Endothelial cell (in vitro differentiated cells): ENCODE data around the gene NOTCH1. TPM values are rescaled to one million over a fixed set of nuclear protein-coding genes. Genes with fewer than 3 reads are reported as not detected.

Experiments used
- DNase-seq: peaks from one replicate; pipeline ENCODE4 v3.0.0; 2021; ENCODE audit warnings: low spot score
- H3K27ac Mint-ChIP-seq: one replicate; pipeline ENCODE4 v1.8.0; 2021; ENCODE audit warnings: mixed read lengths, inconsistent platforms; ENCODE audit not compliant: unreplicated experiment
- H3K27me3 Mint-ChIP-seq: one replicate; pipeline ENCODE4 v1.8.0; 2021; ENCODE audit warnings: mild to moderate bottlenecking, moderate library complexity, mixed read lengths, inconsistent platforms; ENCODE audit not compliant: unreplicated experiment
- H3K36me3 Mint-ChIP-seq: one replicate; pipeline ENCODE4 v1.8.0; 2021; ENCODE audit warnings: mild to moderate bottlenecking, low read depth, mixed read lengths, inconsistent platforms; ENCODE audit not compliant: unreplicated experiment
- H3K4me1 Mint-ChIP-seq: one replicate; pipeline ENCODE4 v1.8.0; 2021; ENCODE audit warnings: mild to moderate bottlenecking, mixed read lengths, inconsistent platforms; ENCODE audit not compliant: unreplicated experiment
- H3K4me3 Mint-ChIP-seq: one replicate; pipeline ENCODE4 v1.8.0; 2021; ENCODE audit warnings: mild to moderate bottlenecking, mixed read lengths, inconsistent platforms; ENCODE audit not compliant: unreplicated experiment
- H3K9me3 Mint-ChIP-seq: one replicate; pipeline ENCODE4 v1.8.0; 2021; ENCODE audit warnings: mixed read lengths, inconsistent platforms; ENCODE audit not compliant: unreplicated experiment
- long read RNA-seq: library from polyadenylated mRNA; unstranded; transcript quantifications from one replicate; pipeline ENCODE4 v2.0.0, GENCODE V29; 2020; ENCODE audit not compliant: unreplicated experiment
- total RNA-seq: library from RNA; stranded (reverse); fragmentation: NEBNext Ultra II Directional; extraction: Animal tissue kit (Norgen Biotek cat#: 25700); gene quantifications from one replicate; pipeline ENCODE4 v1.2.1, GENCODE V29; 2021; ENCODE audit not compliant: unreplicated experiment
- TF ChIP-seq, protein P1 (sequence below): fragments of 200-600 bp; sonication (generic); IDR thresholded peaks from one replicate; pipeline ENCODE4 v1.5.0; 2021; ENCODE audit warnings: antibody characterized with exemption; ENCODE audit not compliant: unreplicated experiment

The NOTCH1 gene
- 312 TPM for total RNA-seq
- long read RNA-seq, partial matches to known transcripts = 1 of 13 reads
- long read RNA-seq, other reads (novel, unspliced or antisense) = 12 of 13 reads

DNA sequence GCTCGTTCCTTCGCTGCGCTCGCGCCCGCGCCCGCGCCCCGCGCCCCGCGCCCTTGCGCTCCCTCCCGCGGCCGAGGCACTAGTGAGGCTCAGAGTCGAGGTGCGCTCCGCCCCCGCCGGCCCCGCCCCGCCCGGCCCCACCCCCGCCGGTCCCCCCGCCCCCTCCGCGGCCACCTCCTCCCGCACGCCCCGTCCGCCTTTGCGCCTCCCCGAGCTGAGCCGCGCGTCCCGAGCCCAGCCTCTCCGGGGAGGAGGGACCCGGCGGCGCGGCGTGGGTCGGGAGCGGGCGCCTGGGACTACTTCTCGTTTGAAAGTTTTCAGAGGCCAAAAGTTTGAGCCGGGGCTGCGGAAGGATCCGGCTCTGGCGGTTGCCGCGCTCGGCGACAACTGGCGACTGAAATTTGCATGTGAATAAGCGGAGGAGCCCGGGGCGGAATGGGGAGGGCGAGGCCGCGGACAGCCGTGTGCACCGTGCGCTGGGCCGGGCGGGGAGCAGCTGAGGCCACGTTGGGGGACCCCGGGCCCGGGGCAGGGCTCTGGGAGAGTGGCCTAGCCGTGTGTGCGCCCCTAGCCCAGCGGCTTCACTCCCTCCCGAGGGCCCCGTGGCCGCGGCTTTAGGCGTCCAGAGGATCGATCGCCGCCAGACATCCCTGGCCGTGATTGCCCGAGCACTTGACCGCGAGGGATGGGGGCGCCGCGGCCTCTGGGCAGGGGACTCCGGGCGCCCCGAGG, at the start of gene NOTCH1:
TSS of gene NOTCH1 (minus strand) at position 84 of the 732 bp plus-strand sequence. CDS start 262 bp downstream, outside the sequence.
- Mint-ChIP-seq H3K4me3 (peak within 1 kb of the TSS; percentile 96), H3K9me3 (no peaks in the 10 kb centered on the region), H3K27me3 (peaks cover 7% of the 10 kb centered on the region), H3K4me1 (peaks cover 38% of the 10 kb centered on the region), H3K27ac (peak within 1 kb of the TSS; percentile 64), H3K36me3 (peaks cover 13% of the 10 kb centered on the region)
- peak; percentile 94 for DNase-seq
- TF ChIP-seq, protein P1, sequence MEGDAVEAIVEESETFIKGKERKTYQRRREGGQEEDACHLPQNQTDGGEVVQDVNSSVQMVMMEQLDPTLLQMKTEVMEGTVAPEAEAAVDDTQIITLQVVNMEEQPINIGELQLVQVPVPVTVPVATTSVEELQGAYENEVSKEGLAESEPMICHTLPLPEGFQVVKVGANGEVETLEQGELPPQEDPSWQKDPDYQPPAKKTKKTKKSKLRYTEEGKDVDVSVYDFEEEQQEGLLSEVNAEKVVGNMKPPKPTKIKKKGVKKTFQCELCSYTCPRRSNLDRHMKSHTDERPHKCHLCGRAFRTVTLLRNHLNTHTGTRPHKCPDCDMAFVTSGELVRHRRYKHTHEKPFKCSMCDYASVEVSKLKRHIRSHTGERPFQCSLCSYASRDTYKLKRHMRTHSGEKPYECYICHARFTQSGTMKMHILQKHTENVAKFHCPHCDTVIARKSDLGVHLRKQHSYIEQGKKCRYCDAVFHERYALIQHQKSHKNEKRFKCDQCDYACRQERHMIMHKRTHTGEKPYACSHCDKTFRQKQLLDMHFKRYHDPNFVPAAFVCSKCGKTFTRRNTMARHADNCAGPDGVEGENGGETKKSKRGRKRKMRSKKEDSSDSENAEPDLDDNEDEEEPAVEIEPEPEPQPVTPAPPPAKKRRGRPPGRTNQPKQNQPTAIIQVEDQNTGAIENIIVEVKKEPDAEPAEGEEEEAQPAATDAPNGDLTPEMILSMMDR = no peak

DNA sequence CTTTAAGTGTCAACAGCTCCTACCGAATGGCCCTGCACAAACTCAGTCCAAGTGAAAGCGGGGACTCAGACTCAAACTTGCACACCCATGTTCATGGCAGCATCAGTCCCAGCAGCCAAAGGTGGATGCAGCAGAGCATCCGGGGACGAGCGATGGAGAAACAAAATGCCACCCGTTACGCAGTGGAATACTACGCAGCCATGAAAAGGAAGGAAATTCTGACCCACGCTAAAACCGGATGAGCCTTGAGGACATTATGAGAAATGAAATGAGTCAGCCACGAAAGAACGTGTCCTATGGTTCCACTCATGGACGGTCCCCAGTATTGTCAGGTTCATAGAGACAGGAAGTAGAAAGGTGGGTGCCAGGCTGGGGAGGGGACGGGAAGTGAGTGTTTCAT, 48.6 kb upstream of the NOTCH1 start:
- H3K9me3 Mint-ChIP-seq = no peaks in the 10 kb centered on the region

DNA sequence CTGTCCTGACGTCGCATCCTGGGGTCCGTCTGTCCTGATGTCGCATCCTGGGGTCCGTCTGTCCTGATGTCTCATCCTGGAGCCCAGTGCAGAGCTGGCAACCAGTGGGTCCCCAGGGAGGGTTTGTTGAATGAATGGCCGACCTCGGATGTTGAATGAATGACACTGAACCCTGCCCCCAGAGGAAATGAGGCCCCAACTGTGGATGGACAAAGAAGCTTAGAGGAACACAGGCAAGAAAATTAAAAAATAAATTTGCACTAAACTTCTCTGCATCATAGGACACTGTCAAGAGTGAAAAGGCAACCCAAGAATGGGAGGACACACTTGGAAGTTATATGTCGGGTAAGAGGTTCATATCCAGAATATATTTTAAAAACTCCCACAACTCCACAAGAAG, 47.7 kb upstream of the NOTCH1 start:
- Mint-ChIP-seq H3K4me1 (peaks cover 22% of the 10 kb centered on the region), H3K27me3 (peaks cover 11% of the 10 kb centered on the region), H3K36me3 (no peaks in the 10 kb centered on the region), H3K4me3 (peak overlapping the region; percentile 5), H3K27ac (no peak overlapping the region), H3K9me3 (no peaks in the 10 kb centered on the region)
- DNase-seq = no peak
- TF ChIP-seq, protein P1 = no peak

More for the DNA sequence above, 48.6 kb upstream of the NOTCH1 start:
- H3K4me1 Mint-ChIP-seq = peaks cover 12% of the 10 kb centered on the region
- no peak overlapping the region for H3K4me3 Mint-ChIP-seq
- no peak for DNase-seq
- TF ChIP-seq, protein P1 = no peak
- peak overlapping the region; percentile 21 for H3K27ac Mint-ChIP-seq
- H3K27me3 Mint-ChIP-seq = peaks cover 11% of the 10 kb centered on the region
- H3K36me3 Mint-ChIP-seq = no peaks in the 10 kb centered on the region

DNA sequence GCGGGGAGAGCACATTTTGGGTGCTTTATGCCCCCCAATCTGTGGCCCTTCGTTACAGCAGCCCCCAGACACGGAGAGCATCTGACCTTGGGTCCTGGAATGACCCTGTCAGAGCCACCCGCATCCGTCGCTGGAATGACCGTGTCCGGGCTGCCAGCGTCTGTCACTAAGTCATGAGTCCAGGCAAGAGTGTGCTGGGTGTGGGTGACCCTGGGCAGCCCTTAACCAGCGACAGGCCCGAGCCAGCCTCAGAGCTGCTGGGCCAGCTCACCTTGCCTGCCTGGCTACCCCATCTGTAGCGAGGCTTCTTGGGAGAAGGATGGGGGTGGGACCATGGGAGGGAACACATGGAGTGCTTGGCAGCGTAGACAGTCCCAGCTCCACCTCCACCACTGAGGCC, 46.8 kb upstream of the NOTCH1 start:
- TF ChIP-seq, protein P1 = no peak
- peaks cover 26% of the 10 kb centered on the region for H3K4me1 Mint-ChIP-seq
- peaks cover 11% of the 10 kb centered on the region for H3K27me3 Mint-ChIP-seq
- H3K36me3 Mint-ChIP-seq = no peaks in the 10 kb centered on the region
- no peak overlapping the region for H3K27ac Mint-ChIP-seq
- no peak overlapping the region for H3K4me3 Mint-ChIP-seq
- DNase-seq = no peak
- H3K9me3 Mint-ChIP-seq = no peaks in the 10 kb centered on the region
